Neutrophil (primary cell): Measurements from ENCODE around the gene KIF1A.

Source experiments
- H3K27ac ChIP-seq: fragments of 200-600 bp; sonication (generic); 2 replicates; pipeline ENCODE4 v1.5.1; 2016; ENCODE audit warnings: mild to moderate bottlenecking, moderate library complexity
- H3K27me3 ChIP-seq: fragments of 200-600 bp; sonication (generic); 2 replicates; pipeline ENCODE4 v1.6.0; 2016; ENCODE audit warnings: mild to moderate bottlenecking
- H3K36me3 ChIP-seq: fragments of 200-600 bp; sonication (generic); 2 replicates; pipeline ENCODE4 v1.5.1; 2017
- H3K4me1 ChIP-seq, 2 experiments: fragments of 200-600 bp in 1 of 2; sonication (generic) in 1 of 2; 1 replicate in 1 of 2; 2 replicates in 1 of 2; pipeline versions ENCODE4 v1.5.1 to v1.6.1; 2013 to 2016; ENCODE audit warnings: low read depth in 1 of 2, low read length in 1 of 2, mild to moderate bottlenecking in 1 of 2, moderate library complexity in 1 of 2; ENCODE audit not compliant: control insufficient read depth in 1 of 2, insufficient read depth in 1 of 2
- H3K4me3 ChIP-seq, 2 experiments: fragments of 200-600 bp in 1 of 2; sonication (generic) in 1 of 2; 1 replicate in 1 of 2; 2 replicates in 1 of 2; pipeline ENCODE4 v1.5.1; 2013 to 2016; ENCODE audit warnings: low read depth in 1 of 2, low read length in 1 of 2, mild to moderate bottlenecking in 1 of 2, moderate library complexity in 1 of 2
- H3K9me3 ChIP-seq: fragments of 200-600 bp; sonication (generic); 2 replicates; pipeline ENCODE4 v1.5.1; 2016
- CTCF ChIP-seq: fragments of 200-600 bp; sonication (generic); IDR thresholded peaks from 2 replicates; pipeline ENCODE4 v1.5.1; 2016; ENCODE audit warnings: antibody characterized with exemption

KIF1A gene

GRCh38 chr2:240705204-240705791, 114.7 kb downstream of the KIF1A start:
- Histone ChIP-seq H3K27ac (no peak overlapping the region), H3K4me1 (no peaks in the 10 kb centered on the region), H3K9me3 (no peaks in the 10 kb centered on the region), H3K4me3 (no peak overlapping the region), H3K27me3 (peaks cover 27% of the 10 kb centered on the region), H3K36me3 (no peaks in the 10 kb centered on the region)
- TF ChIP-seq CTCF = no peak

GRCh38 chr2:240704651-240705050, 115.4 kb downstream of the KIF1A start:
- Histone ChIP-seq H3K4me1 (no peaks in the 10 kb centered on the region), H3K27ac (no peak overlapping the region), H3K4me3 (no peak overlapping the region), H3K9me3 (no peaks in the 10 kb centered on the region), H3K36me3 (no peaks in the 10 kb centered on the region), H3K27me3 (peaks cover 27% of the 10 kb centered on the region)
- no peak for TF ChIP-seq CTCF

- no peak overlapping the region for H3K4me3 ChIP-seq
- peaks cover 27% of the 10 kb centered on the region for H3K27me3 ChIP-seq
- TF ChIP-seq CTCF = no peak
- no peaks in the 10 kb centered on the region for H3K36me3 ChIP-seq
- no peaks in the 10 kb centered on the region for H3K9me3 ChIP-seq
- H3K27ac ChIP-seq = no peak overlapping the region
- H3K4me1 ChIP-seq = no peaks in the 10 kb centered on the region
Observed at GRCh38 chr2:240703417-240704341, 116.3 kb downstream of the KIF1A start.

GRCh38 chr2:240702640-240703011, 117.4 kb downstream of the KIF1A start:
- Histone ChIP-seq H3K36me3 (no peaks in the 10 kb centered on the region), H3K27ac (no peak overlapping the region), H3K9me3 (no peaks in the 10 kb centered on the region), H3K4me1 (no peaks in the 10 kb centered on the region), H3K27me3 (peaks cover 27% of the 10 kb centered on the region), H3K4me3 (no peak overlapping the region)
- TF ChIP-seq CTCF = no peak

GRCh38 chr2:240701736-240702639, 118.0 kb downstream of the KIF1A start:
- no peak overlapping the region for H3K27ac ChIP-seq
- no peak for TF ChIP-seq CTCF

More at GRCh38 chr2:240701736-240702639, 118.0 kb downstream of the KIF1A start:
- no peaks in the 10 kb centered on the region for H3K9me3 ChIP-seq
- no peak overlapping the region for H3K4me3 ChIP-seq
- H3K27me3 ChIP-seq = peaks cover 27% of the 10 kb centered on the region
- no peaks in the 10 kb centered on the region for H3K4me1 ChIP-seq
- H3K36me3 ChIP-seq = no peaks in the 10 kb centered on the region
